Fibroblast of the aortic adventitia (primary cell): ENCODE data around the gene CACNA1I. TPM values are rescaled to one million over a fixed set of nuclear protein-coding genes. Genes with fewer than 3 reads are reported as not detected.

ENCODE experiments used
- DNase-seq: peaks from one replicate; pipeline ENCODE4 v3.0.0-alpha.2; 2010; ENCODE audit warnings: low read depth
- H3K4me3 ChIP-seq: 2 replicates; pipeline ENCODE4 v1.5.1; 2011; ENCODE audit warnings: low read depth, mild to moderate bottlenecking, control low read depth, low read length, moderate library complexity
- CTCF ChIP-seq: IDR thresholded peaks from 2 replicates; pipeline ENCODE4 v1.5.1; 2011; ENCODE audit warnings: mild to moderate bottlenecking, low read length, control low read depth, inconsistent platforms; ENCODE audit not compliant: insufficient read depth
- total RNA-seq: library from RNA; depleted of rRNA; stranded (reverse); fragments of >200 nt; gene quantifications from 2 replicates; pipeline ENCODE4 v1.2.3, GENCODE V29; 2012; ENCODE audit warnings: low replicate concordance

CACNA1I gene
- total RNA-seq, 1 donor: under 0.01 TPM

- no peak for TF ChIP-seq CTCF
- no peak for DNase-seq
- H3K4me3 ChIP-seq: no peak overlapping the region
Measured at GRCh38 chr22:39718921-39719475, 148.4 kb downstream of the CACNA1I start.

DNA sequence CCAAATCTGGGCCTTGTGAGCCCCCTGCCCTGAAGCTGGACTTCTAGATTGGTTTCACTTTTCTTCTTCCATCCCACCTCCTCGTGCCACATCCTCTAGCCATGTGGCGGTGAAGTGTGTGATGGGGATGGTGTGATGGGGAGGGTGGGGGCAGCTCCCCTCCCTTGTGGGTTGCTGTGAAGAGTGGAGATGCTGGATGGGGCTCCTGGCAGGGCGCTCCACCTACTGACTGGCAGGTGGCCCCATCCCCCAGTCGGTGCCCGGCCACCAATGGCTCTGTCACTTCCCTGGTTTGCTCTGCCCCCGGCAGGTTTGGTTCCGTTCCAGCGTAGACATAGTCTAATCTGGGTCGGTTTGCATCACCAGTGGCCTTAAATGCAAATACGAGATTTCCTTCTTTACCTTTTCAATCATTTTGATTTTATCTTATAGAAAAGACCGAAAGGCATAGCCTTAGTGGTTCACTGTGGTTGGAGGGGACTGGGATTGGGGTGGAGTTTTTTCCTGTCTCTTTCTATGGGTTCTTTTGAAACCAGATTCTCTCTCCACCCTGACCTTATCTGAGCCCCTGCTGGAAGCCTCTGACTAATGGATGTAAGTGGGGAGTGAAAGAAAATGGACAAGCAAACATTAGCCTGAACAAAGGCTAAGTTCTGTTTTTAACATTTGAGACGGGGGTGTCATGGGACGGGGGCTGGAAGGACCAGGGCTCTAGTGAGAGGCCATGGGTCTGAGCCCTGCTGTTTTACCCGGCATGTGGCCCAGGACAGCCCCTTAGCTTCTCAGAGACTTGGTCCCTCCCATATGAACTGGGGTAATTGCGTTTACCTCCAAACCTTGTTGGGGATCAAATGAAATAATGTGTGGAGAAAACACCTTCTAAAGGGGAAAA lies 149.3 kb downstream of the CACNA1I start:
- H3K4me3 ChIP-seq: no peak overlapping the region
- no peak for DNase-seq
- TF ChIP-seq CTCF: no peak

GRCh38 chr22:39721206-39722031 lies 150.9 kb downstream of the CACNA1I start:
- no peak overlapping the region for H3K4me3 ChIP-seq
- no peak for DNase-seq
- TF ChIP-seq CTCF: no peak

DNA sequence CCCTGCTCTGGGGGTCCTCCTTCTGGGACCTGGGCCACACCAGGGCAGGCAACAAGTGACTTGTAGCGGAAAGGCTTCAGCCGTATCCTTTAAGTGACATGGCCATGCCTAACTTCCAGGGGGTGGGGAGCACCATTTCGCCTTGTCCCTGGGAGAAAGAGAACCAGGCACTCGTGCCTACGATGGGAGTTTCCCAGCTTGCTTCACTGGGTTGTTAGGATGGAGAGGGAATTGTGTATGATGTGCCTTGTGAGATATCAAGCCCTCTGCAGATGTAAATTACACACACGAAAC lies 151.4 kb downstream of the CACNA1I start:
- TF ChIP-seq CTCF: no peak
- no peak for DNase-seq
- H3K4me3 ChIP-seq: no peak overlapping the region

DNA sequence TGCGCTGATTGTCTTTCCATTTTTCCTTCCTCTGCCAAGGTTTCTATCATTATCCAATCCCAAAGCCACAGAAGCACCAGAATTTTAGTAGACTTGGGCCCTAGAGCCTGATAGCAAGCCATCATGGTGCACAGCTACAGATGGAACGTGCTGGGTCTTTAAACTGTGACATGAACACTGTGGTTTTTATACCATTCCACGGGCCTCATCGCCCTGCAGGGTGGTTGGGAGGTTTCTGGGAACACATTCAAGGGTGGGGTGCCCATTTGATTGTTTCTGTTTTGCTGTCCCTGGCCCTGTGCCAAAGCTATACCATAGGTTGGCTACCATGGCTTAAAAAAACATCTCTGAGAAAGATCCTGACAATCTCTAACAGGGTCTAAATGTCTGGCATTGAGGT lies 151.9 kb downstream of the CACNA1I start:
- DNase-seq: no peak
- H3K4me3 ChIP-seq: no peak overlapping the region
- no peak for TF ChIP-seq CTCF

DNA sequence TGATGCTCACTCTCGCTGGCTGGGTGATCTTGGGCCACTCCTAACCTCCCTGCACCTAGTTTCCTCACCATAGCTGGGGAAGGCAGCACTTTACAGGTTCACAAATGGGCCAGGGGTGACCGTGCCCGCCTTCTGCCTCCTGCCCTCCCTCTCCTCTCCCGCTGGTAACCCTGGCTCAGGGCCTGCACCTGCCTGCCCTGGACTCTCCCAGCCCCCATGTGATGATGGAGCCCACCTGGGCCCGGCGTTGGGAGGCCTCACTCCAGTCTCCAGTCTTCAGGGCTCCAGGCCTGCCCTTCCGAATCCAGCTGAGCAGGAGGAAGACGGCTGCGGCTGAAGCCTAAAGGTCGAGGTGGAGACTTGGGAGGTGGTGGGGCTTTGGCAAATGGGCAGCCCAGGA lies 152.9 kb downstream of the CACNA1I start:
- no peak for DNase-seq
- TF ChIP-seq CTCF: no peak
- H3K4me3 ChIP-seq: no peak overlapping the region
